ENCODE measurements around the gene DNPH1.

GRCh38 chr6:43235841-43236240, 6.6 kb upstream of the DNPH1 start:
- TF ChIP-seq CTCF (IDR thresholded peaks at IDR 0.05) (no peak), POLR2A (IDR thresholded peaks at IDR 0.05) (no peak)
